Measurements from ENCODE around the gene ZCWPW2. TPM values are rescaled to one million over a fixed set of nuclear protein-coding genes. Genes with fewer than 3 reads are reported as not detected.
A peak's percentile ranks its signal among the peaks of the same experiment; 100 is the strongest.

ZCWPW2 gene
- total RNA-seq, result 3.7 TPM

- H3K27me3 ChIP-seq, result no peaks in the 10 kb centered on the region
- peaks cover 52% of the 10 kb centered on the region for H3K4me1 ChIP-seq
- peaks cover 0 to 9% of the 10 kb centered on the region in 2 donors for H3K36me3 ChIP-seq
- peak within 1 kb of the TSS; percentile 62 to 82 for H3K4me3 ChIP-seq
- DNase-seq (ENCODE audit: extremely low spot score in 2 of 2), result peak in 1 of 2 donors; percentile 97
- H3K9me3 ChIP-seq, result peaks cover 5% of the 10 kb centered on the region
- TF ChIP-seq POLR2A (IDR thresholded peaks at IDR 0.05) (peak in 1 of 2 donors; percentile 86), CTCF (IDR thresholded peaks at IDR 0.05) (peak in 1 of 3 experiments; percentile 38), POLR2AphosphoS5 (IDR thresholded peaks at IDR 0.05; ENCODE audit: insufficient read depth in 1 of 2, low read depth in 1 of 2) (peak; percentile 81 to 96)
- intact Hi-C loops (cut with DNase I), result no loop called here
- H3K27ac ChIP-seq, result peak within 1 kb of the TSS; percentile 99
These were observed at the start of gene ZCWPW2, which contains the start of gene AZI2 for GRCh38 chr3:28348629-28349468. Gene ZCWPW2, plus strand, starts transcription at chr3:28348721. Its CDS starts 64,348 bp downstream, at chr3:28413069. Gene AZI2, minus strand, starts transcription at chr3:28348824. Its CDS starts 8,207 bp downstream, at chr3:28340617.

- Histone ChIP-seq H3K4me3 (no peak overlapping the region), H3K9me3 (no peaks in the 10 kb centered on the region), H3K27ac (no peak overlapping the region), H3K36me3 (no peaks in the 10 kb centered on the region), H3K27me3 (no peaks in the 10 kb centered on the region), H3K4me1 (peaks cover 11% of the 10 kb centered on the region)
- DNase-seq (ENCODE audit: extremely low spot score in 2 of 2), result no peak
- no peak for TF ChIP-seq POLR2AphosphoS5 (IDR thresholded peaks at IDR 0.05; ENCODE audit: insufficient read depth in 1 of 2, low read depth in 1 of 2)
- no peak for TF ChIP-seq POLR2A (IDR thresholded peaks at IDR 0.05)
- no peak for TF ChIP-seq CTCF (IDR thresholded peaks at IDR 0.05)
- intact Hi-C loops (cut with DNase I), result no loop called here
These were observed 48.8 kb upstream of the ZCWPW2 start for GRCh38 chr3:28299705-28300104.

DNA sequence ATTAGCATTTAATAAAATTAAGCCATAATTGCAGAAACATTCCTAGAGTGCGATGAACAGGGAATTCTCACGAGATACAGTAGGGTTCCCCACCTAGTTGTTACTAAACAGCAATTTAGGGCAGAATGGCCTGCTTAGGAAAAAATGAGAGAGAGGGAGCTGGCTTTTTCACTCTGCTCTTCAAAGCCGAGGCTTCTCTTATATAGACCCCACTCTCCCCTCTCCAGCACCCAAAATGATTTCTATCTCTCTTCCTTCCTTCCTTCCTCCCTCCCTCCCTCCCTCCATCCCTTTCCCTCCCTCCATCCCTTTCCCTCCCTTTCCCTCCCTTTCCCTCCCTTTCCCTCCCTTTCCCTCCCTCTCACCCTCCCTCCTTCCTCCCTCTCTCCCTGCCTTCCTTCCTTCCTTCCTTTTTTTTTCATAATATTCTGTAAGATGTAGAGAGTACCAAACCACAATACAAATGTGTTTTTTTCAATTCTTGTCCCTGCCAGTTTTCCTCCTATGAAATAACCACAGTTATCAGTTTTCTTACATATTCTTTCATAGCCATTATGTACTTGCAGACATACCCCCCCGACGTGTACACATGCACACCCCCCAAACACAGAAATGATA is 48.1 kb upstream of the ZCWPW2 start:
- Histone ChIP-seq H3K36me3 (no peaks in the 10 kb centered on the region), H3K9me3 (no peaks in the 10 kb centered on the region), H3K4me3 (no peak overlapping the region), H3K27ac (no peak overlapping the region), H3K27me3 (no peaks in the 10 kb centered on the region), H3K4me1 (peaks cover 9% of the 10 kb centered on the region)
- intact Hi-C loops (cut with DNase I), result no loop called here
- TF ChIP-seq POLR2AphosphoS5 (IDR thresholded peaks at IDR 0.05; ENCODE audit: insufficient read depth in 1 of 2, low read depth in 1 of 2) (no peak), CTCF (IDR thresholded peaks at IDR 0.05) (no peak), POLR2A (IDR thresholded peaks at IDR 0.05) (no peak)
- no peak for DNase-seq (ENCODE audit: extremely low spot score in 2 of 2)

DNA sequence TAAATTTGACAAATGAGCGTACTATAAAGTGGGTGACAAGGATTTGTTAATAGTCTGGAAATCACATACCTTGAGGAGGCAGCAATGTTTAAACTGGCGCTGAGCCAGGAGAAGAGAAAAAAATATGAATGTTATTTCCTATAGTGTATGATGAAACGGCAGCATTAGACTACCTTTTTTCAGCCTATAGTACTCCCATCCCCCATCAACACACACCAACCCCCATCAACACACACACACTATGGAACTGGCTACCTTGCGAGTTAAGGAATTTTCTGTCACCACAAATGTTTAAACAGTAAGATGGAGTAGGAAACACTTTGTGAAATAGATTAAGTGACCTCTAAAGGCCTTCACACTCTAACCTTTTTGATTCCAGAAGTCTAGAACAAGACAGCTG is 46.8 kb upstream of the ZCWPW2 start:
- Histone ChIP-seq H3K9me3 (no peaks in the 10 kb centered on the region), H3K27ac (no peak overlapping the region), H3K36me3 (no peaks in the 10 kb centered on the region), H3K4me3 (no peak overlapping the region), H3K27me3 (no peaks in the 10 kb centered on the region), H3K4me1 (no peaks in the 10 kb centered on the region)
- intact Hi-C loops (cut with DNase I), result no loop called here
- TF ChIP-seq CTCF (IDR thresholded peaks at IDR 0.05) (no peak), POLR2AphosphoS5 (IDR thresholded peaks at IDR 0.05; ENCODE audit: insufficient read depth in 1 of 2, low read depth in 1 of 2) (no peak), POLR2A (IDR thresholded peaks at IDR 0.05) (no peak)
- no peak for DNase-seq (ENCODE audit: extremely low spot score in 2 of 2)
